K562 (cell line): ENCODE data around the gene NCOA1. TPM values are rescaled to one million over a fixed set of nuclear protein-coding genes. Genes with fewer than 3 reads are reported as not detected.

Experiments used
- ATAC-seq: fragments of 200-7000 bp; cut with Tn5 transposase; 3 replicates; pipeline ENCODE4 v1.9.1; 2020; ENCODE audit warnings: moderate library complexity
- BruUV-seq: library from RNA; stranded (reverse); fragments of 400-500 nt; replicated peaks from 2 replicates; lab custom pipeline; 2021; lab: Mats Ljungman, UMichigan
- CTCF ChIA-PET: fragments of 300-600 bp; formaldehyde crosslinking; extraction: SDS; loops from one replicate; lab custom pipeline; 2021; ENCODE audit warnings: low intra/inter-chr PET ratio; lab: Yijun Ruan, JAX
- POLR2A ChIA-PET: fragments of 300-600, 350-650 bp; sonication (Branson Sonifier 250); formaldehyde crosslinking; extraction: SDS; loops from one replicate; lab custom pipeline; 2021; ENCODE audit warnings: antibody characterized with exemption, inconsistent platforms; lab: Yijun Ruan, JAX
- DNase-seq, 4 experiments: peaks; one replicate each; pipeline versions ENCODE4 v3.0.0 to v3.0.0-alpha.2; 2011 to 2018; ENCODE audit warnings: low spot score in 3 of 4, mixed read lengths in 3 of 4; ENCODE audit errors: extremely low read depth in 1 of 4
- FAIRE-seq: peaks from 2 replicates; lab custom pipeline; 2011; peaks lifted over from hg19 to GRCh38; lab: Jason Lieb, UNC
- H2AFZ ChIP-seq: 2 replicates; pipeline ENCODE4 v1.6.0; 2011; ENCODE audit warnings: low read depth, low read length, control low read depth, inconsistent platforms
- H3K27ac ChIP-seq: fragments of 200-600 bp; 3 replicates; pipeline ENCODE4 v1.8.0; 2011; ENCODE audit warnings: low read depth, mild to moderate bottlenecking, control low read depth, inconsistent platforms, low read length, moderate library complexity, mixed read lengths; ENCODE audit errors: extremely low read depth
- H3K27me3 ChIP-seq, 2 experiments: fragments of 300-600 bp in 1 of 2; 2 replicates in 1 of 2; 3 replicates in 1 of 2; pipeline versions ENCODE4 v1.6.0 to v1.8.0; 2011; ENCODE audit warnings: inconsistent platforms in 2 of 2, low read length in 2 of 2, mild to moderate bottlenecking in 1 of 2, mixed read lengths in 1 of 2, moderate library complexity in 1 of 2; ENCODE audit not compliant: control insufficient read depth in 2 of 2, insufficient read depth in 2 of 2
- H3K36me3 ChIP-seq: fragments of 300-600 bp; 3 replicates; pipeline ENCODE4 v1.8.0; 2011; ENCODE audit warnings: mild to moderate bottlenecking, low read length, inconsistent platforms; ENCODE audit not compliant: control insufficient read depth, insufficient read depth
- H3K4me1 ChIP-seq, 2 experiments: fragments of 200-600 bp in 1 of 2; replicated peaks in 1 of 2; 2 replicates in 1 of 2; 3 replicates in 1 of 2; pipeline versions ENCODE4 v1.5.1 to v1.8.0; 2011; ENCODE audit warnings: inconsistent platforms in 2 of 2, low read length in 2 of 2, mild to moderate bottlenecking in 1 of 2, mixed read lengths in 1 of 2, moderate library complexity in 1 of 2; ENCODE audit not compliant: control insufficient read depth in 2 of 2, insufficient read depth in 2 of 2
- H3K4me2 ChIP-seq: 2 replicates; pipeline ENCODE4 v1.6.1; 2011; ENCODE audit warnings: low read length, control low read depth, inconsistent platforms, mixed read lengths; ENCODE audit not compliant: insufficient read depth
- H3K4me3 ChIP-seq: fragments of 200-600 bp; sonication (generic), shearing (Covaris generic); 2 replicates; pipeline ENCODE4 v1.5.1; 2016; ENCODE audit warnings: control low read depth, inconsistent platforms
- H3K79me2 ChIP-seq: fragments of 200-600 bp; 3 replicates; pipeline ENCODE4 v1.8.0; 2011; ENCODE audit warnings: low read length, inconsistent platforms; ENCODE audit not compliant: control insufficient read depth, insufficient read depth
- H3K9ac ChIP-seq, 2 experiments: 2 replicates each; pipeline versions ENCODE4 v1.6.0 to v1.6.1; 2011; ENCODE audit warnings: low read depth in 2 of 2, low read length in 2 of 2, control low read depth in 1 of 2, inconsistent platforms in 1 of 2, mild to moderate bottlenecking in 1 of 2, mixed read lengths in 1 of 2; ENCODE audit not compliant: insufficient read depth in 1 of 2
- H3K9me1 ChIP-seq: one replicate; pipeline ENCODE4 v1.6.0; 2011; ENCODE audit warnings: inconsistent platforms, mild to moderate bottlenecking, low read length, moderate library complexity; ENCODE audit not compliant: control insufficient read depth, insufficient read depth
- H3K9me3 ChIP-seq: replicated peaks from 2 replicates; pipeline ENCODE4 v1.5.1; 2011; ENCODE audit warnings: low read depth, low read length, inconsistent platforms; ENCODE audit not compliant: control insufficient read depth, insufficient read depth
- H4K20me1 ChIP-seq: replicated peaks from 2 replicates; pipeline ENCODE4 v1.6.1; 2011; ENCODE audit warnings: low read length, inconsistent platforms, mixed read lengths; ENCODE audit not compliant: control insufficient read depth, insufficient read depth
- CTCFL ChIP-seq: IDR thresholded peaks from 2 replicates; pipeline ENCODE4 v1.6.1; 2011; ENCODE audit warnings: borderline replicate concordance, low read depth, mild to moderate bottlenecking, moderate library complexity, low read length; ENCODE audit not compliant: insufficient read depth, poor library complexity, severe bottlenecking
- DPF2 ChIP-seq: fragments of 450-650 bp; IDR thresholded peaks from 2 replicates; pipeline ENCODE4 v1.6.1; 2016
- EHMT2 ChIP-seq: fragments of 450-650 bp; IDR thresholded peaks from 2 replicates; pipeline ENCODE4 v1.6.1; 2018; ENCODE audit warnings: antibody characterized with exemption
- EP400 ChIP-seq: fragments of 450-650 bp; IDR thresholded peaks from 2 replicates; pipeline ENCODE4 v1.6.1; 2017; ENCODE audit warnings: antibody characterized with exemption, mild to moderate bottlenecking, moderate library complexity
- FOXO4 ChIP-seq: fragments of 450-650 bp; formaldehyde crosslinking; IDR thresholded peaks from 2 replicates; pipeline ENCODE4 v1.4.0; 2020; ENCODE audit warnings: mild to moderate bottlenecking, moderate library complexity
- MIER1 ChIP-seq: fragments of 450-650 bp; IDR thresholded peaks from 2 replicates; pipeline ENCODE4 v1.6.1; 2016; ENCODE audit warnings: antibody characterized with exemption, mild to moderate bottlenecking, low read depth
- MITF ChIP-seq: IDR thresholded peaks from 2 replicates; pipeline ENCODE4 v1.6.1; 2014; ENCODE audit warnings: antibody characterized with exemption
- POLR2B ChIP-seq: fragments of 450-650 bp; IDR thresholded peaks from 2 replicates; pipeline ENCODE4 v1.6.1; 2018; ENCODE audit warnings: low read depth; ENCODE audit not compliant: partially characterized antibody
- SMAD3 ChIP-seq: fragments of 450-650 bp; formaldehyde crosslinking; conservative IDR thresholded peaks from 2 replicates; pipeline ENCODE4 v1.4.0; 2020; ENCODE audit warnings: mild to moderate bottlenecking
- TCF3 ChIP-seq: sonication (generic); formaldehyde crosslinking; IDR thresholded peaks from 2 replicates; pipeline ENCODE4 v1.4.0; 2020; ENCODE audit warnings: mild to moderate bottlenecking, missing genetic modification reagents
- ZBTB33 ChIP-seq: sonication (generic); formaldehyde crosslinking; IDR thresholded peaks from 2 replicates; pipeline ENCODE4 v1.8.1; 2023; ENCODE audit warnings: mild to moderate bottlenecking, missing genetic modification reagents
- ZBTB34 ChIP-seq: fragments of 250-450 bp; sonication (Bioruptor Pico); IDR thresholded peaks from 2 replicates; pipeline ENCODE4 v1.8.0; 2021; ENCODE audit warnings: mild to moderate bottlenecking, moderate library complexity
- ZFX ChIP-seq: sonication (generic); formaldehyde crosslinking; IDR thresholded peaks from 2 replicates; pipeline ENCODE4 v1.8.0; 2022; ENCODE audit warnings: mild to moderate bottlenecking, missing genetic modification reagents, moderate library complexity
- ZNF311 ChIP-seq: fragments of 250-450 bp; sonication (Bioruptor Pico); IDR thresholded peaks from 2 replicates; pipeline ENCODE4 v1.4.0; 2020; ENCODE audit warnings: mild to moderate bottlenecking, moderate library complexity
- WGBS: fragments of 100-300 bp; shearing (Covaris generic); methylation state at CpG from one replicate; pipeline ENCODE4 v1.1.6; 2016; ENCODE audit warnings: low coverage, mixed read lengths; ENCODE audit not compliant: insufficient coverage; ENCODE audit errors: missing lambda C conversion rate; 5-methylcytosine and 5-hydroxymethylcytosine counted together
- in situ Hi-C: fragments of 300-500 bp; cut with MboI; formaldehyde crosslinking; loops from 4 replicates; pipeline ENCODE4 v1.15.0; 2018; ENCODE audit warnings: inconsistent platforms, mixed read lengths
- intact Hi-C: fragments of 100-400 bp; cut with micrococcal nuclease; formaldehyde crosslinking; loops from 2 replicates; pipeline ENCODE4 v1.14.2; 2022
- polyA plus RNA-seq, 8 experiments: library from polyadenylated mRNA; depleted of rRNA in 4 of 8; stranded (reverse) in 5 of 8; unstranded in 3 of 8; fragments of >200 nt; fragmentation: Nextera tagmentation in 2 of 8; fragmentation: Illumina TruSeq in 1 of 8; extraction: Ambion mirVana in 2 of 8; extraction: Trizol in 1 of 8; gene quantifications; 2 replicates each; pipeline versions ENCODE4 v1.2.1 to v1.2.3, GENCODE V29; 2011 to 2014; ENCODE audit warnings: inconsistent platforms in 1 of 8, missing spikeins in 1 of 8
- total RNA-seq, 7 experiments: library from RNA; depleted of rRNA in 6 of 7; stranded (reverse); fragments of >200 nt in 6 of 7; fragmentation: Illumina TruSeq in 2 of 7; extraction: Trizol in 2 of 7; gene quantifications; 2 replicates each; pipeline versions ENCODE4 v1.2.1 to v1.2.3, GENCODE V29; 2011 to 2021; ENCODE audit warnings: low replicate concordance in 1 of 7

The NCOA1 gene
- total and polyA plus RNA-seq, 9 of the 15 experiments (the other 6 are each of a cell fraction or from before 2014, with no cell fraction given) = 4.9 to 25.7 (median 17.0) TPM

GRCh38 chr2:24740142-24740541 is 249.1 kb downstream of the NCOA1 start:
- CTCF ChIA-PET = no interaction called here
- 19% methylated on average over 1 of the region's 1 CpG for WGBS
- POLR2A ChIA-PET = interaction anchor here (1.3 kb wide), 1 partner anchor 12 kb away, joined by 3 read pairs; no protein-coding TSS in a partner anchor

More at GRCh38 chr2:24740142-24740541, 249.1 kb downstream of the NCOA1 start:
- BruUV-seq = no TSS peak
- Histone ChIP-seq H3K27ac (no peak overlapping the region), H3K4me3 (no peak overlapping the region), H3K9ac (no peak overlapping the region), H4K20me1 (no peaks in the 10 kb centered on the region), H3K9me3 (no peaks in the 10 kb centered on the region), H2AFZ (no peak overlapping the region), H3K4me1 (no peaks in the 10 kb centered on the region), H3K4me2 (no peak overlapping the region), H3K79me2 (no peaks in the 10 kb centered on the region), H3K27me3 (no peaks in the 10 kb centered on the region), H3K36me3 (peaks cover 18% of the 10 kb centered on the region), H3K9me1 (no peaks in the 10 kb centered on the region)
- no peak for DNase-seq
- no peak for ATAC-seq
- intact Hi-C loops = no loop called here
- TF ChIP-seq EP400 (no peak), SMAD3 (CRISPR knock-in tag) (no peak), ZNF311 (CRISPR knock-in tag) (no peak), ZBTB33 (no peak), EHMT2 (no peak), ZBTB34 (CRISPR knock-in tag) (no peak), ZFX (no peak), TCF3 (CRISPR knock-in tag) (no peak), CTCFL (no peak), MITF (no peak), MIER1 (no peak), POLR2B (no peak), DPF2 (no peak), FOXO4 (no peak)
- in situ Hi-C loops = no loop called here
- no peak for FAIRE-seq
